GM18502 (cell line): ENCODE data around the gene ADARB2.

ENCODE experiments used
- ATAC-seq: cut with Tn5 transposase; IDR thresholded peaks from one replicate; pipeline ENCODE4 v1.9.1; 2021; ENCODE audit warnings: mild to moderate bottlenecking; ENCODE audit not compliant: unreplicated experiment, poor library complexity

ADARB2 gene

DNA sequence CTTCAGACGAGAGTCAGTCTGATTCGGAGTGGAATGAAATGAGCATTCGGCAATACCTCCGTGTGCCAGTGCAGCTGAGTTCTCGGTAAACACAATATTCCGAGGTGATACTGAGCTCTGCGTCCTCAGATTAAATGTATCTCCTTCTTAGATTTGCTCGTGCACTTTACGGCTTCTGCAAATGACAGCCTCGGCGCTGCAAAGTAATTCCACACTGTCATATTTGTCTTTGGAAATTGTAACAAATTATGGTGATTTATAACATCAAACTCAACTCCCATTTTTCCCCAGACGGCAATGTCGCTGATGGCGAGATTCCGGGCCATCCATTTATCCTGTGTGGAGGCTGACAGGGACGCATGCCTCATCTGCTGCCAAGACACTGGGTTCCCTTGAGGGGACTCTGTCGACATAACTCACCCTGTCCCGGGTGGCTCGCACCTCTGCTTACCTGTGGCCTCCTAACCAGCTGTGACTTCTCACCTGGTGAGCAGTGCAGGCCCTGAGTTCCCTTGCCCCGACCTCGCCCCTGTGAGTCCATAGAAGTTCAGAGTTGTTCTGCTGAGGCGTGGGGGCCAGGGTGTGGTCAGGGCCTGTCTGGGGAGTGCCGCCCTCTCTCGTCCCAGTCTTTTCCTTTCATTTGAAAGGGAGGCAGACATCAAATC lies 201.9 kb downstream of the ADARB2 start:
- ATAC-seq = no peak

GRCh38 chr10:1534820-1535219 lies 202.5 kb downstream of the ADARB2 start:
- ATAC-seq = no peak

DNA sequence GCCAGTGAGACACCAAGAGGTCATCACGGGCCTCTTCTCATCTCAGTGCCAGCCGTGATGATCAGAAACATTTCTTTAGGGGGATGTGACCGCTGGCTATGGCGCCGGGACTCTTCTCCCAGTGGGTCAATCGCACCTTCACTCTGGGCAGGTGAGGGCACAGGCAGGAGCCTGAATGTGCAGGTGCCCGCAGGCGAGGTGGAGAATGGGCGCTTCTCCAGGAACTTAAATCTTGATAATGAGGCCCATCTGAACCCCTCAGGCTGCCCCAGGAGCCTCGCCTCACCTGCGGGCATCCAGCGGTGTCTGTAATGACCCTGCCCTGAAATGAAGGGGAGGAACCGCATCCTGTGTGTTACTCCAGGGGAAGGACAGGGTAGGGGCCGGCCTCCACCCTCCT lies 204.7 kb downstream of the ADARB2 start:
- no peak for ATAC-seq

DNA sequence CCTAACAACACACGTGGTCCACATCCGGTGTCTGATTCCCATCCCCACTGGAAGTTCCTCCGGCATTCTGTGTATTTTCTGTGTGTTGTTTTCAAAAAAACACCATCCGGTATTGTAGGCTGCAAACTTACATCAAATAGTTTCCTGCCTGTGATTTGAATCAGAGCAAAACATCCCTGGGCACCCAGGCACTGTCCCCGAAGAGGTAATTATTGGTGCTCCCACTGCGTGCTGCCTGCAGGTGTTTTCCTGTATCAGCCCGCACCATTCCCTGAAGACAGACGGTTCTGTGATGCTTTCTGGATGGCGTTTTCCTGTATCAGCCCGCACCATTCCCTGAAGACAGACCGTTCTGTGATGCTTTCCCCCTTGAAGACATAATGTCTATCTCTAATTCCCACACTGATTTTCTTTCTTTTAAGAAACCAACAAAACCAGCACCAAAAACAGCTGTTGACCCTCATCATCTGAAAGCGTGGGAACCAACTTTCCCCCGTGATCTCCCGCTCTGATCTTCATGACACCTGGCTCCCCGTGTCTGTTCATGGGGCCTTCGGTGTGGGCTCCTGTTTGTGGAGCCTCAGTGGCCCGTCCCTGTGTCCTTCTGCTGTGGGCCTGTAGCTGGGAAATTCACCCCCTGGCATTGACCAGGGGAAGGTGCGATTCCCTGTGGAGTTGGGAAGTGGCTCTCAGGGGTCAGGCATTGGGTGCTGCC lies 205.3 kb downstream of the ADARB2 start:
- ATAC-seq = no peak

GRCh38 chr10:1530871-1531517 lies 206.3 kb downstream of the ADARB2 start:
- no peak for ATAC-seq

DNA sequence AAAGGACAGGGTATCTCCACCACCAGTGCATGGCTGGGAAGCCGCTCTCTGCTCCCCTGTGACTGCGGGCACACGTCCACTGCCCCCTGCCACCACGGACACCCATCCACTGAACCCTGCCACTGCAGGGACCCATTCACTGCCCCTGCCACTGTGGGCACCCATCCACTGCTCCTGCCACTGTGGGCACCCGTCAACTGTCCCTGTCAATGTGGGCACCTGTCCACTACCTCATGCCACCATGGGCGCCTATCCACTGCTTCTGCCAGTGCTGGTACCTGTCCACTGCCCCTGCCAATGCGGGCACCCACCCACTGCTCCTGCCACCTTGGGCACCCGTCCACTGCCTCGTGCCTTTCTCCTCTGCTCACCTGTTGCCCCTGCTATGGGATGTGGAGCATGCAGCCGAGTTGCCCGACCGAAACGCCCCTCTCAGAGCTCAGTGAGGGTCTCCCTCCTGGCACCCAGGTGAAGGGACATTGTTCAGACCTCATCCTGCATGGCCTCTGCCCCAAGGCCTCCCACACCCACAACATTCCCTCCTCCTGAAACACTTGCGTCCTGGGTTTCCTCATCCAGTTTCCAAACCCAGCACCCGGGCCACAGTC lies 207.4 kb downstream of the ADARB2 start:
- ATAC-seq = no peak

DNA sequence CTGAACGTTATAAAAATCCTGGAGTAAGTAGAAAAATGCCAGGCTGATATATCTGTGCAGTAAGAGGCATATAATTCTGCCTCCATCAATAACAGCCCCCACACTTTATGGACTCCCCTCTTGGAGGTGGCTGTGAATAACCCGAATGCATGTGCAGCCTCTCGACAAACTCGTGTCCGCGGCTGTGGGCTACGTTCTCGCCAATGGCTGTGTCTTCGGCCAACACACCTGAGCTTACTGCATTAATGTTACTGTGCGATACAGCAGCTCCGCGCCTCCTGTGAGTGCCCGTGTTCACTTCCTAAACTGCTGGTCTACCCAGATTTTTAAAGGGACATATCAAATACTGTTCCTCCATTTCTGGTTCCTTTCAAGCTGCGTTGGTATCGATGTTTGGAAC lies 209.4 kb downstream of the ADARB2 start:
- no peak for ATAC-seq

GRCh38 chr10:1526436-1527055 lies 210.8 kb downstream of the ADARB2 start:
- no peak for ATAC-seq

DNA sequence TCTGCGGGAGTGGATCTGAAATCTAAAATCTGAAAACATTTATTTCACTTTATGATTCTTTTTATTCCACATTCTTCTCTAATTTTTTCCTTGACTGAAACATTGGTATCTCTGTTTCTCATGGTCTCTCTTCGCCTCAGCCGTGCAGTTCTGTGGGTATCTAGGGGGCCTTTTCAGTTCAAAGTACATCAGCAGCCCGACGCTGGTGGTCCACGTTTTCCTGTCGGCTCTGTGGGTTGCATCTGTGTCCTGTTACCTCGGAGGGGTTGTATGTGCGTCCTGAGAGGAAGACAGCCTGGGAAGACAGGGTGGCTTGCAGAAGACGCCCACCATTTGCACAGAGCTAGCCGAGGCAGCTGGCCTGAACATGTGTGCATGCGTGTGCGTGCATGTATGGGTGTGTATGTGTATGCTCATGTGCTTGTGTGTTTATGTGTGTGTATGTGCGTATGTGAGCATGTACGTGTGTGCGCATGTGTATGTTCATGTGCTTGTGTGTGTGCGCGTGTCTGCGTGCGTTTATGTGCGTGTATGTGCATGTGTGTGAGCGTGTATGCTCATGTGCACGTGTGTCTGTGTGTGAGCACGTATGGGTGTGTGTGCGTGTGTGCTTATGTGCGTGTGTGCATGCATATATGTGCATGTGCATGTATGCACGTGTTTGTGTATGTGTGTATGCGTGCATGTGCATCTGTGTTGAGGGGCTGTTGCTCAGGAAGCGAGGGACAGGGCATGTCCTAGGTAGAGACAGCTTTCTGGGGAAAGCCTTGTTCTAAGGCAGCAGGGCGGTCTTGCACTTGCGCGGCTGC lies 211.8 kb downstream of the ADARB2 start:
- no peak for ATAC-seq

DNA sequence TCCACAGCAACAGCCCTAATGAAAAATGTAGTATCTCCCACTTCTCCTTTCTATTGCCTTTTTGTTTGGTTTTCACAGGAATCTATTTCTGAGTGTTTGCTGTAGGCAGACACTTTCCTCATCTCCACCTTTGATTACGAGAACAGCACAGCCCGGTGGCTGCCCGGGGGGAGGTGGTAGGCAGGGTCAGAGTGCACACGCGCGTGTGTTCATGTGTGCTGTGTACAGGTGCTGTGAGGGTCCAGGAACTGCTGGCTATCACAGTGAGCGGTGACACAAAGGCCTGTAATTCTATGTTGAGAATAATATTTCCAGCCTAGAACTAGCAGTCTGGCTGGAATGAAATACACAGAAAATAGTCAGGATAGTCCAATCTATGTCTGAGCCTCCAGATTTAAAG lies 212.8 kb downstream of the ADARB2 start:
- ATAC-seq = no peak

- no peak for ATAC-seq
These were observed 214.1 kb downstream of the ADARB2 start for GRCh38 chr10:1523221-1523620.

GRCh38 chr10:1522237-1522636 lies 215.1 kb downstream of the ADARB2 start:
- no peak for ATAC-seq

DNA sequence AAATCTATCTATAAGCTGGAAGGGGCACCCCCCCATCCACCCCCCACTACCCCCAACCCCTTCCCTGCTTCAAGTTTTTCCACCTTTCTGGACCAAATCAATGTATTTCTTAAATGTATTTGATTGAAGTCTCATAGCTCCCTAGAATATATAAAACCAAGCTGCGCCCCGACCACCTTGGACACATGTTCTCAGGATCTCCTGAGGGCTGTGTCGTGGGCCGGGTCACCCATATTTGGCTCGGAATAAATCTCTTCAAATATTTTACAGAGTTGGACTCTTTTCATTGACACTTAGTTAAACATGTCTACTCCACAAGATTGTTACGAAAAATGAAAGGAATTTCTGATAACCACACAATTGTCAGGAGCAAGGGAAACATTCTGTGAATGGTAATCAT lies 215.6 kb downstream of the ADARB2 start:
- no peak for ATAC-seq

GRCh38 chr10:1520909-1521565 lies 216.3 kb downstream of the ADARB2 start:
- no peak for ATAC-seq

GRCh38 chr10:1519391-1519790 lies 217.9 kb downstream of the ADARB2 start:
- no peak for ATAC-seq

DNA sequence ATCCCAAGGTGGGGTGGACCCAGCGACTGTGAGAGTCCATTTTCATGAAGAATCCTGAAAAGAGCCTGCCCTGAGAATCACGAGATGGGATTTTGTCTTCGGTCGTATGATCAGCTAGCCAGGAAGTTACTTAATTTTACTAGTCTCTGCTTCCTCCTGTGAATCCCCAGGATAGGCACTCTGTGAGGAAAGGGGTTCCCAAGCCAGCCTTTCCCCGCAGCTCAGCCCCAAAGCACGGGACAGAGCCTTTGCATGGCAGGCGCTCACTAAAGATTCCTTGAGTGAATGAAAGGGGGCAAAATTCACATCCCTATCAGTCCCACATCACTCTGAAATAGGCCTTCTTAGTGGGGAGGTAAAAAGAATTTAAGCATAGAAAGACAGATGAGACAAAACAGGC lies 219.6 kb downstream of the ADARB2 start:
- ATAC-seq = no peak

- ATAC-seq = no peak
These were observed 220.7 kb downstream of the ADARB2 start for GRCh38 chr10:1516492-1517165.

DNA sequence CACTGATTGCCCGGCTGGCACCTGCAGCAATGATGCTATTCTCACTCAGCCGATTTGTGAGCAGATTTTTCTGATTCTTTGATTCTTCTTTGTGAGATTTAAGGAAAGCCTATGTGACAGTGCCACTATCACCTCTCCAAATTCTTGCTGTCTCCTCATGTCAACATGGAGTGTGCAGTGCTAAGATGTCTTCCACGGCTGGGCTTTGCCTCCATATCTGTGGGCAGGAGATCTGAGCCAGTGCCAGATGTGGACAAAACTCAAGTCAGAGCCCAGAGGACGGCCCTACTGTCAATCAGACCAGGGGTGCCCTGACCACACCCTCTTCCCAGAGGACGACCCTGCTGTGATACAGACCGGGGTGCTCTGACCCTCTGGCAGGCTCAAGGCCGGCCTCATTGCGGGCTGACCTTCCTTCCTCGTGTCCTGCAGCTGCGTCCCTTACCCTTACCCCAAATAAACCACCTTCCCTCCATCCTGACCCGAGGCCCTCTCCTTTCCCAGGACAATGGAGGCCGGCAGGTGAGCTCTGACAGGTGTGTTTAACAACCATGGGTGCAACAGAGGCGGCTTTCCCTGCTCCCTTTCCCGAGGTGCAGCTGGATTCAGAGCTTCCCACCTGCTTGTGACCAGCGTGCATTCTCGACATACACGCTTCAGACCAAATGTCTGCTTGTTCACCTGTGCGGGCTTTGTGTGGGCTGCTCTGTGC lies 221.4 kb downstream of the ADARB2 start:
- no peak for ATAC-seq
